HG03280 (cell line): ENCODE data around the gene FSCN2.

ENCODE experiments used
- ATAC-seq: cut with Tn5 transposase; IDR thresholded peaks from one replicate; pipeline ENCODE4 v1.9.1; 2021; ENCODE audit warnings: mild to moderate bottlenecking, moderate library complexity; ENCODE audit not compliant: unreplicated experiment

Gene FSCN2

GRCh38 chr17:81489998-81490992 lies 37.9 kb upstream of the FSCN2 start:
- ATAC-seq: no peak

GRCh38 chr17:81491181-81491581 lies 37.0 kb upstream of the FSCN2 start:
- ATAC-seq: no peak

- no peak for ATAC-seq
These were observed 36.4 kb upstream of the FSCN2 start for GRCh38 chr17:81491761-81492160.

DNA sequence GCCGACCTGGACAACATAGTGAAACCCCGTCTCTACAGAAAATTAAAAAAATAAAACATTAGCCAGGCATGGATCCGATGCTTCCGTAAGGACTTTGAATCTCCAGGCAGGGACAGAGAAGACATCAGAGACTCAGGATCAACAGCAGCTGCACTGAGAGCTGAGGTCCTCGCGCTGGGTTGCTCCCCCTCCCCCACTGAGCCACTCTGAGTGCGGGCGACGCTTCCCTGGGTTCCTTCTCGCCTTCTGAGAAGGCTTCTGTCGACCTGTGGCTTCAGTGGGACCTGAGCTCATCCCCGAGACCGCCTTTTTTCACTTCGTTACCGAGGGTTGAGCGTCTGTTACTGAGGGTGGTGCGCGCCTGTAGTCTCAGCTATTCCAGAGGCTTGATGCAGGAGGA lies 36.0 kb upstream of the FSCN2 start:
- no peak for ATAC-seq

- no peak for ATAC-seq
These were observed 35.5 kb upstream of the FSCN2 start for GRCh38 chr17:81492706-81493105.

DNA sequence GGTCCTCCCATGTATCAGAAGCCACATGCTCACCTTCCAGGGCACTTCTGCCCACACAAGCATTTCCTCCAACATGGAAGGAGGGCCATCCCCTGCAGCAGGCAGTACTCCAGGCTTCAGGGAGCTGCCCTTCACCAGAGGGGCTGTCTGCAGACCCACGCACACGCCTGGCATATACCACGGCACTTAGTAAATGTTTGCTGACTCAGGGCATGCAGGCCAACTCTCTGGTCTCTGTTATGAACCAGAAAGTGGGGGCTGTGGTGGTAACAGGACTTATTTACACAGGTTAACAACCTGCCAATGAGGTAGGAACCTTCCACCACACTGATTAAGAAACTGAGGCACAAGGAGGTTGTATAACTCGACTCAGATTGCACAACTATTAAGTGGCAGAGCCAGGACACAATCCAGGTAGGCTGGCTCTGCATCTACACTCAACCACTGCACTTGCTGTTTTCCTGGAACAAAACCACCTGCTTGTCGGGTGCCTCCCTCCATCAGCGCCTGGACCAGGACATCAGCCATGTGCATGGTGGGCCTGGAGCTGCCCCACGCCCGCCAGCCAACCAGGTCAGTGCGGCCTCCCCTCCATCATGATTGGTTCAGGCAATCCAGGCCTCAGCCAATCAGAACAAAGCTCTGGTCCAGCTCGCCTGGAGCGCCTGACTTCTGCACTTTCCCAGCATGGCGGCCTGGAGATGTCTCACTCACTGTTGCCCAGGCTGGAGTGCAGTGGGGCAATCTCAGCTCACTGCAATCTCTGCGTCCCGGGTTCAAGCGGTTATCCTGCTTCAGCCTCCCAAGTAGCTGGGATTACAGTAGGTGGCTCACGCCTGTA lies 34.8 kb upstream of the FSCN2 start:
- ATAC-seq: no peak

GRCh38 chr17:81494626-81495377 lies 33.4 kb upstream of the FSCN2 start:
- no peak for ATAC-seq

DNA sequence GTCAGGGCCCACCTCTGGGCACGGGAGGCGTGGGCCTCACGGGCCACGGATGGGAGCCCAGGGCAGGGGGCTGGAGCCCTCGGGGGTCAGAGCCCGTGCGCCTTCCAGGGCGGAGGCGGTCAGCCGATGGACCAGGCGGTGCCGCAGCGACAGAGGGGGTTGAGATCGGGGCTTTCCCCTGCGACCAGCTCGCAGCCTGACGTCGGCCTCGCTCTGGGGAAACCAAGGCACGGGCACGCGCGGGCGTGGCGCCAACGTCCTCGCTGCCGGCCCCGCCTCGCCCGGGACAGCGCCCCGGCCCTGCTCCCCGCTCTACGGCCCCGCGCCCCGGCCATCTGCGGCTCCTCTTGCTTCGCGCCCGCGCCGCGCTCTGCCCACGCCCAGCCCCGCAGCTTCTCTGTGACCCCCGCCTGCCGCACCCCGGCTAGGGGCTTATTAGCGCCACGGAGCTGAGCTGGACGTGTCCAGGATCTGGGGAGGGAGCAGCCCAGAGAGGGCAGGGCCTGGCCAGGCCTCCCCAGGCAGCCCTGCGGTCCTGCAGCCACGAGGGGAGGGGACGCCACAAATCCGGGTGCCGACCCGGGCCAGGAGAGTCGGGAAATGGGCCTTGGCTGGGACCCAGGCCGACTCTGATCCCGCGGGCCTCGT lies 29.1 kb upstream of the FSCN2 start:
- ATAC-seq: no peak

DNA sequence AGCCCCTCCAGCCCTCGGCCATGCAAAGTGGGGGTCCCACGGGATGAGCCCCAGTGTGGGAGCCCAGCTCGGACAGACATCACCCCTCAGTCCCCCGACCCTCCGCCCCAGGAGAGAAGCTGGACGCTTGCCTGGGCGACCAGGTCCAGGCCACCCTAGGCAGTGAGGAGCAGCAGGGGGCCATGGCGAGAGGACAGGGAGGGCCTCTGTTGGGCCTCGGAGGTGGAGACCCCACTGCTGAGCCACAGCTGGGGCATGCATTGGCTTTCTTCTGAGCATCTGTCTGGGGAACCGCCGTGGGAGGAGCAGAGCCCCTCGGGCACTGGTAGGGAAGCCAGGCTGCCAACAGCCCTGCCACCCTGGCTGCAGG lies 28.6 kb upstream of the FSCN2 start:
- no peak for ATAC-seq

DNA sequence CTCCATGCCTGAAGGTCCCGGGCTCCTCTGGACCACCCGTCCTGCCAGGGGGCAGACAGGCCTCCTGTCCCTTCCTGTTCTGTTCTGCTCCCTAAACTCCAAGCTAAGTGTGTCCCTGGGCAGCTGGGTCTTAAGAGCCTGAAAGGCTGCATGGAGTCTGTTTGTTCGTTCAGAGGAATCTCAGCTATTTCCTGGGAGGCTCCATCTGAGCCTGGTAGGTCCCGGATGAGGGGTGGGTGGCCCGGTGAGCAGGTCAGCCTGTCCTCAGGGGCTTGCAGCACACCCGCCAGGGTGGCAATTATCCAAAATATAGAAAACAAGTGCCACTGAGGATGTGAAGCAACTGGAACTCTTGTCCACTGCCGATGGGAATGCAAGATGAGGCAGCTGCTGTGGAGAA lies 28.1 kb upstream of the FSCN2 start:
- no peak for ATAC-seq

GRCh38 chr17:81502471-81503017 lies 25.6 kb upstream of the FSCN2 start:
- ATAC-seq: no peak

- no peak for ATAC-seq
These were observed 24.6 kb upstream of the FSCN2 start for GRCh38 chr17:81503619-81504018.

DNA sequence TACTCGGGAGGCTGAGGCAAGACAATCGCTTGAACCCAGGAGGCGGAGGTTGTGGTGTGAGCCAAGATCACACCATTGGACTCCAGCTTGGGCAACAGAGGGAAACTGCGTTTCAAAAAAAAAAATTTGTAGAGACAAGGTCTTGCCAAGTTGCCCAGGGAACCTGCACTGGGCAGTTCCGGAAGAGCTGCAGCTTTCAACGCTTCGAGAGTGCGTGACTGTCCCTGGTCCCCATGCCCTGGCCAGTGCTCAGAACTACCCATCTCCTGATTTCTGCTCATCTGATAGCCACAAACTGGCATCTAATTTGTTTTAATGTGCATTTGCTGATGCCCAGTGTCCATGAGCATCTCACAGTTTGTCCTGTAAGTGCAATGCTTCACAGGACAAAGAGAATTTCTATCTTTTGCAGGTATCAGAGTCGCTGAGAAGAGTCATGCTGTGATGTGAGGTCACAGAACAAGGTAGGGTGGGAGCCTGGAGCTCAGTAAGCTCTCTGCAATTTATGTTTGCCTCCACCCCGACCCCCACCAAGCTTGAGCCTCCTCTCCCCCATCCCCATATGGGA lies 19.5 kb upstream of the FSCN2 start:
- ATAC-seq: no peak

DNA sequence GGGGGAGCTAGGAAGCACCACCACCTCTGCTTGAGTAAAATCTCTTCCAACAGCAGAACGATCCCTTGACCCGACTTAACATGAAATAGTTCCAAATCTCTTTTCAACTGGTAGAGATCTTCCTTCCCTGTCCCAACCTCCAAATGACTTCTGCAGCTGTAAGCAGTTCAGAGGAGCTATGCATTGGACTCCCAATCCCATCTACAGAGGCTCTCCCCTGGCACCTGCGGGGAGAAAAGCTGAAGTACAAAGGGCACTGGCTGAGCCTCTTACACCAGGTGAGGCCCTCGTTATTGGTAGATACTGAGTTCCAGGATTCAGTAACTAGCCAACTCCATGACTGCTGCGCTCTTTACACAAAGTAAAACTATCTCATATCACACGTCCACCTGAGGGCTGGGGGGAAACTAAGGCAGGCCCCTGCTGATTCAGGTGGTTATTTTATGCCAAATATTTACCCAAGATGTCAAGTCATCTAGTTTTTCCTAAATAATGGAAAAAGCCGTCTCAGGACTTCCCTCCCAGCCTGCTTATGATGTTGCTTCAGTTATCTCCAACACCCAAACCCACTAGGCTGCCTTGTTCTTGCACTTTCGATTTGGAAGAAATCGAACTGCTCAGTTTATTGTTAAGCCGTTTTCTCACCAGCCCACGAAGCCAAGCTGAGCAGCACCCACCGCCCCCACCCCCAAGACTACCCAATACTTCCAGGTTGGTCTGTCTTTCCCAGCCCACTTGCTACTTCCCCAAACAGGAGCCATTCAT lies 18.8 kb upstream of the FSCN2 start:
- no peak for ATAC-seq

GRCh38 chr17:81509972-81510784 lies 18.0 kb upstream of the FSCN2 start:
- no peak for ATAC-seq

DNA sequence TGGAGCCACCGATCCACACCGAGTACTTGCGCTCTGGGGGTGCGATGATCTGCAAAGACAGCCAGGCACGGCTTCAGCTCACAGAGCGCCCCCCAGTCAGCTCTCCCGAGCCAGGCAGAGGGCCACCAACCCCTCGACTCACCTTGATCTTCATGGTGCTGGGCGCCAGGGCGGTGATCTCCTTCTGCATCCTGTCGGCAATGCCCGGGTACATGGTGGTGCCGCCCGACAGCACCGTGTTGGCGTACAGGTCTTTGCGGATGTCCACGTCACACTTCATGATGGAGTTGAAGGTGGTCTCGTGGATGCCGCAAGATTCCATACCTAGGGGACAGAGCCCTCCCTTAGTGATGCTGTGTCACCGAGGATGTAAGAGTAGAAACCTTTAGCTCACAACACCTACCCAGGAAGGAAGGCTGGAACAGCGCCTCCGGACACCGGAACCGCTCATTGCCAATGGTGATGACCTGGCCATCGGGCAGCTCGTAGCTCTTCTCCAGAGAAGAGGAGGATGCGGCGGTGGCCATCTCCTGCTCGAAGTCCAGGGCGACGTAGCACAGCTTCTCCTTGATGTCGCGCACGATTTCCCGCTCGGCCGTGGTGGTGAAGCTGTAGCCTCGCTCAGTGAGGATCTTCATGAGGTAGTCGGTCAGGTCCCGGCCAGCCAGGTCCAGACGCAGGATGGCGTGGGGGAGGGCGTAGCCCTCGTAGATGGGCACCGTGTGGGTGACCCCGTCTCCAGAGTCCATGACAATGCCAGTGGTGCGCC lies 17.2 kb upstream of the FSCN2 start:
- ATAC-seq: no peak

GRCh38 chr17:81511554-81511803 lies 16.7 kb upstream of the FSCN2 start:
- no peak for ATAC-seq
